IMR-90 (cell line): Measurements from ENCODE around the gene GRIK3.

Source experiments
- BHLHE40 ChIP-seq: fragments of 150-350 bp; IDR thresholded peaks from 2 replicates; pipeline ENCODE4 v1.6.1; 2016; ENCODE audit warnings: mild to moderate bottlenecking, low read depth, low read length
- CEBPB ChIP-seq: IDR thresholded peaks from 2 replicates; pipeline ENCODE4 v1.6.1; 2012; ENCODE audit warnings: low read depth, low read length, improper control_type of control experiment
- CTCF ChIP-seq: conservative IDR thresholded peaks from 2 replicates; pipeline ENCODE4 v1.5.1; 2012; ENCODE audit warnings: mild to moderate bottlenecking, low read depth, low read length, improper control_type of control experiment
- MAFK ChIP-seq: IDR thresholded peaks from 2 replicates; pipeline ENCODE4 v1.6.1; 2012; ENCODE audit warnings: low read depth, low read length, improper control_type of control experiment
- MAZ ChIP-seq: IDR thresholded peaks from 2 replicates; pipeline ENCODE4 v1.6.1; 2012; ENCODE audit warnings: low read depth, mild to moderate bottlenecking, low read length, improper control_type of control experiment, moderate library complexity, borderline replicate concordance
- MXI1 ChIP-seq: IDR thresholded peaks from 2 replicates; pipeline ENCODE4 v1.6.1; 2012; ENCODE audit warnings: low read depth, mild to moderate bottlenecking, low read length, moderate library complexity, borderline replicate concordance
- NFE2L2 ChIP-seq: fragments of 150-350 bp; IDR thresholded peaks from 2 replicates; pipeline ENCODE4 v1.6.1; 2016; ENCODE audit warnings: low read depth, mild to moderate bottlenecking, low read length
- POLR2A ChIP-seq: IDR thresholded peaks from 2 replicates; pipeline ENCODE4 v1.6.1; 2012; ENCODE audit warnings: mild to moderate bottlenecking, low read depth, low read length
- RAD21 ChIP-seq: IDR thresholded peaks from 2 replicates; pipeline ENCODE4 v1.6.1; 2012; ENCODE audit warnings: low read length, improper control_type of control experiment
- RCOR1 ChIP-seq: IDR thresholded peaks from 2 replicates; pipeline ENCODE4 v1.6.1; 2012; ENCODE audit warnings: mild to moderate bottlenecking, low read length, improper control_type of control experiment; ENCODE audit not compliant: insufficient replicate concordance
- RFX5 ChIP-seq: IDR thresholded peaks from 2 replicates; pipeline ENCODE4 v1.8.0; 2012; ENCODE audit warnings: low read depth, mild to moderate bottlenecking, low read length, moderate library complexity
- SMC3 ChIP-seq: fragments of 150-350 bp; IDR thresholded peaks from 2 replicates; pipeline ENCODE4 v1.6.1; 2016; ENCODE audit warnings: low read depth, mild to moderate bottlenecking, antibody characterized with exemption, low read length, moderate library complexity

GRCh38 chr1:37040261-37040660 lies 5.9 kb upstream of the GRIK3 start:
- TF ChIP-seq CTCF (no peak), MAZ (no peak), POLR2A (no peak), RAD21 (no peak), BHLHE40 (no peak), SMC3 (no peak), CEBPB (no peak), MAFK (no peak), NFE2L2 (no peak), MXI1 (no peak), RFX5 (no peak), RCOR1 (no peak)
